Neural progenitor cell (in vitro differentiated cells): ENCODE data around the gene SRPK1.

ENCODE experiments used
- CTCF ChIP-seq: fragments of 200-600 bp; sonication (generic); IDR thresholded peaks from 2 replicates; pipeline ENCODE4 v1.5.1; 2017; ENCODE audit warnings: antibody characterized with exemption, mild to moderate bottlenecking
- EZH2phosphoT487 ChIP-seq: fragments of 200-600 bp; sonication (generic); IDR thresholded peaks from 2 replicates; pipeline ENCODE4 v1.6.1; 2017; ENCODE audit warnings: antibody characterized with exemption

- TF ChIP-seq EZH2phosphoT487 (no peak), CTCF (no peak)
These were observed 22.9 kb downstream of the SRPK1 start for GRCh38 chr6:35898003-35898402.
